ENCODE measurements around the gene DNAH3. TPM values are rescaled to one million over a fixed set of nuclear protein-coding genes. Genes with fewer than 3 reads are reported as not detected.
"Not testable (repeated sequence)": the region's sequence is repeated elsewhere in the genome, so short reads cannot be mapped to it uniquely, and the experiment has no call there.

Gene DNAH3
- total RNA-seq, 6 experiments from 2014 or later: not detected

GRCh38 chr16:20995711-20996110, 154.9 kb downstream of the DNAH3 start:
- no peaks in the 10 kb centered on the region for H3K36me3 ChIP-seq
- no peak for DNase-seq
- H3K27ac ChIP-seq: no peak overlapping the region
- no peaks in the 10 kb centered on the region for H3K9me3 ChIP-seq
- H3K4me1 ChIP-seq: no peaks in the 10 kb centered on the region
- no peaks in the 10 kb centered on the region for H3K27me3 ChIP-seq
- H3K4me3 ChIP-seq: no peak overlapping the region
- TF ChIP-seq CTCF (IDR thresholded peaks at IDR 0.05): no peak
- no peak for TF ChIP-seq POLR2A (IDR thresholded peaks at IDR 0.05)
- whole genome bisulfite sequencing (ENCODE audit: insufficient coverage, low coverage, low lambda C conversion rate, missing lambda C conversion rate): 85% methylated on average over 4 of the region's 4 CpGs
- intact Hi-C loops (cut with DNase I): no loop called here
- no peak for ATAC-seq

GRCh38 chr16:20989496-20990070, 161.1 kb downstream of the DNAH3 start:
- H3K36me3 ChIP-seq; H3K4me1 ChIP-seq; DNase-seq; H3K9me3 ChIP-seq; intact Hi-C loops (cut with DNase I); H3K27ac ChIP-seq; ATAC-seq; H3K4me3 ChIP-seq; H3K27me3 ChIP-seq: not testable (repeated sequence)
- no CpG with 5 or more reads among the region's 38 CpGs for WGBS (ENCODE audit: insufficient coverage, low coverage, low lambda C conversion rate, missing lambda C conversion rate)

GRCh38 chr16:20987049-20987448, 163.6 kb downstream of the DNAH3 start:
- TF ChIP-seq POLR2A (IDR thresholded peaks at IDR 0.05) (no peak), CTCF (IDR thresholded peaks at IDR 0.05) (no peak)
- Histone ChIP-seq H3K4me3 (no peak overlapping the region), H3K36me3 (no peaks in the 10 kb centered on the region), H3K27me3 (no peaks in the 10 kb centered on the region), H3K27ac (no peak overlapping the region), H3K9me3 (no peaks in the 10 kb centered on the region), H3K4me1 (no peaks in the 10 kb centered on the region)
- no peak for DNase-seq
- no peak for ATAC-seq
- intact Hi-C loops (cut with DNase I): no loop called here
- WGBS (ENCODE audit: insufficient coverage, low coverage, low lambda C conversion rate, missing lambda C conversion rate): 65% methylated on average over 5 of the region's 5 CpGs

- Histone ChIP-seq H3K27me3 (no peaks in the 10 kb centered on the region), H3K4me3 (no peak overlapping the region), H3K4me1 (no peaks in the 10 kb centered on the region), H3K27ac (no peak overlapping the region), H3K9me3 (no peaks in the 10 kb centered on the region), H3K36me3 (no peaks in the 10 kb centered on the region)
- intact Hi-C loops (cut with DNase I): no loop called here
- 75% methylated on average over 6 of the region's 6 CpGs for whole genome bisulfite sequencing (ENCODE audit: insufficient coverage, low coverage, low lambda C conversion rate, missing lambda C conversion rate)
- DNase-seq: no peak
- ATAC-seq: no peak
- no peak for TF ChIP-seq POLR2A (IDR thresholded peaks at IDR 0.05)
- TF ChIP-seq CTCF (IDR thresholded peaks at IDR 0.05): no peak
Observed at GRCh38 chr16:20984019-20984418, 166.6 kb downstream of the DNAH3 start.

- TF ChIP-seq POLR2A (IDR thresholded peaks at IDR 0.05) (no peak), CTCF (IDR thresholded peaks at IDR 0.05) (no peak)
- 59% methylated on average over 2 of the region's 4 CpGs for WGBS (ENCODE audit: insufficient coverage, low coverage, low lambda C conversion rate, missing lambda C conversion rate)
- H3K4me1 ChIP-seq: no peaks in the 10 kb centered on the region
- DNase-seq (no peak), ATAC-seq (no peak)
- no peaks in the 10 kb centered on the region for H3K36me3 ChIP-seq
- intact Hi-C loops (cut with DNase I): no loop called here
- H3K4me3 ChIP-seq: no peak overlapping the region
- no peaks in the 10 kb centered on the region for H3K27me3 ChIP-seq
- H3K27ac ChIP-seq: no peak overlapping the region
- no peaks in the 10 kb centered on the region for H3K9me3 ChIP-seq
Observed at GRCh38 chr16:20976576-20976975, 174.1 kb downstream of the DNAH3 start.

GRCh38 chr16:20973201-20973600, 177.4 kb downstream of the DNAH3 start:
- not testable (repeated sequence) for DNase-seq

More at GRCh38 chr16:20973201-20973600, 177.4 kb downstream of the DNAH3 start:
- H3K36me3 ChIP-seq; H3K4me3 ChIP-seq; H3K27ac ChIP-seq; H3K27me3 ChIP-seq; ATAC-seq; H3K9me3 ChIP-seq; intact Hi-C loops (cut with DNase I); H3K4me1 ChIP-seq: not testable (repeated sequence)
- 88% methylated on average over 4 of the region's 4 CpGs for WGBS (ENCODE audit: insufficient coverage, low coverage, low lambda C conversion rate, missing lambda C conversion rate)
